ENCODE results near the gene MAST2. TPM values are rescaled to one million over a fixed set of nuclear protein-coding genes. Genes with fewer than 3 reads are reported as not detected.

The MAST2 gene
- total RNA-seq, 1 experiment from 2014 or later, result 41.9 TPM

DNA sequence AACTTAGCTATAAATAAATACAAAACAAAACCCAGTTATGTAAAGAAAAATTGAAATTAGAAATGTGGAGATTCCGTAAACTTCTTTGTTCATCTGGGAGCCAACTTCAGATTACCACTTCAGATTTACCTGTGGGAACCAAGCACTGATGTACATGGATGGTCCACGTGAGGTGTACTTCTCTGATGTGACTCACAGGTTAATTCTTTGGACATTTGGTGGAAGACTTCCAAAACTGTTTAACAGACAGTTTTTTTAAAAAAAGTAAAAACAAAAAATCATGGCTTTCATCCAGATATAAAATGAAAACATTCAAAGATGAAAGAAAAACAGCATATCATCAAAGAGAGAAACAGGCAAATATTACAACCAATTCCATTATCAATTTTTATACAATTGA is 92.0 kb downstream of the MAST2 start:
- H3K36me3 ChIP-seq (ENCODE audit: control insufficient read depth in 1 of 2, insufficient read depth in 2 of 2, low read length in 2 of 2), result no peaks in the 10 kb centered on the region; a peak in 1 of 4 replicates
- ChIA-PET POLR2A (no interaction called here), CTCF (no interaction called here), RAD21 (ENCODE audit: low non-redundant PET in 1 of 2, low total read pairs in 2 of 2, uncharacterized antibody in 2 of 2, unreplicated experiment in 2 of 2) (no interaction called here)
- no peaks in the 10 kb centered on the region for H3K9me3 ChIP-seq (ENCODE audit: control insufficient read depth in 1 of 2, insufficient read depth in 1 of 2, low read depth in 1 of 2, low read length in 2 of 2)
- H2AFZ ChIP-seq (ENCODE audit: low read depth, low read length, poor library complexity, severe bottlenecking), result no peak overlapping the region
- H3K4me3 ChIP-seq (replicated peaks in 1 of 2; ENCODE audit: low read depth in 1 of 2, low read length in 2 of 2), result no peak overlapping the region
- no TSS peak for BruUV-seq (replicated peaks)
- no peak for DNase-seq (ENCODE audit: low read depth, low spot score)
- H3K27ac ChIP-seq (ENCODE audit: low read depth, low read length), result no peak overlapping the region
- TF ChIP-seq FOSL1 (IDR thresholded peaks at IDR 0.05; ENCODE audit: low read depth), result no peak
- TF ChIP-seq CBX3 (IDR thresholded peaks at IDR 0.05; ENCODE audit: low read depth), result no peak
- no peak for TF ChIP-seq POLR2A (IDR thresholded peaks at IDR 0.05; ENCODE audit: borderline replicate concordance, extremely low read depth, insufficient read depth, insufficient read length)
- TF ChIP-seq CEBPB (IDR thresholded peaks at IDR 0.05; ENCODE audit: low read depth), result no peak
- no peak for TF ChIP-seq SP1 (IDR thresholded peaks at IDR 0.05; ENCODE audit: low read depth)
- no peak for TF ChIP-seq EZH2phosphoT487 (IDR thresholded peaks at IDR 0.05; ENCODE audit: borderline replicate concordance)
- no peaks in the 10 kb centered on the region for H3K9me2 ChIP-seq (ENCODE audit: insufficient read depth)
- no peak for ATAC-seq
- no peaks in the 10 kb centered on the region for H4K20me1 ChIP-seq (ENCODE audit: insufficient read depth)
- H3K4me1 ChIP-seq (ENCODE audit: control insufficient read depth in 1 of 2, insufficient read depth in 2 of 2, low read length in 2 of 2), result peaks cover 26 to 32% of the 10 kb centered on the region in 2 experiments
- intact Hi-C loops (cut with micrococcal nuclease), result no loop called here
- peaks cover 54% of the 10 kb centered on the region for H3K79me2 ChIP-seq (ENCODE audit: insufficient read depth, low read length)
- H3K9ac ChIP-seq (ENCODE audit: low read length), result no peak overlapping the region
- H3K27me3 ChIP-seq (ENCODE audit: insufficient read depth, low read length), result no peaks in the 10 kb centered on the region
- no peak overlapping the region for H3K4me2 ChIP-seq (ENCODE audit: low read length)

DNA sequence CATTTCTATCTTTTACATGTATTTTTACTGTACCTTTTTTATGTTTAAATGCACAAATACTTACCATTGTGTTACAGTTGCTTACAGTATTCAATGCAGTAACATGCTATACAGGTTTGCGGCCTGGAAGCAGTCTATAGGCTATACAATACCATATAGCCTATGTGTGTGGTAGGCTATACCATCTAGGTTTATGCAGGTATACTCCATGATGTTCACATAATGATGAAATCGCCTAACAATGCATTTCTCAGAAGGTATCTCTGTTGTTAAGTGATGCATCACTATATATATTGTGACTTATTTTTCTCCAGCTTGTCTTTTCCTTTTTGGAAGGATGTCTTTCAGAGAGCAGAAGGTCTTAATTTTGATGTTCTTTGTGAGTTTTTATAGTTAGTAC is 103.5 kb downstream of the MAST2 start:
- 0 out of 2 replicates have a peak, but pooled peaks cover 4% of the 10 kb centered on the region for H4K20me1 ChIP-seq (ENCODE audit: insufficient read depth)
- no peak overlapping the region for H3K4me3 ChIP-seq (replicated peaks in 1 of 2; ENCODE audit: low read depth in 1 of 2, low read length in 2 of 2)
- intact Hi-C loops (cut with micrococcal nuclease), result loop anchor here (10.0 kb wide), 1 partner anchor 892 kb away; the partner anchor contains the start of genes HECTD3 and UROD
- TF ChIP-seq JUND (IDR thresholded peaks at IDR 0.05) (no peak), CBX3 (IDR thresholded peaks at IDR 0.05; ENCODE audit: low read depth) (no peak), EZH2 (IDR thresholded peaks at IDR 0.05) (no peak), ZFX (IDR thresholded peaks at IDR 0.05) (no peak), POLR2AphosphoS5 (IDR thresholded peaks at IDR 0.05; ENCODE audit: low read depth, low read length) (no peak), SRF (IDR thresholded peaks at IDR 0.05; ENCODE audit: low read depth) (no peak)
- TF ChIP-seq, protein P1, sequence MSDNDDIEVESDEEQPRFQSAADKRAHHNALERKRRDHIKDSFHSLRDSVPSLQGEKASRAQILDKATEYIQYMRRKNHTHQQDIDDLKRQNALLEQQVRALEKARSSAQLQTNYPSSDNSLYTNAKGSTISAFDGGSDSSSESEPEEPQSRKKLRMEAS (IDR thresholded peaks at IDR 0.05), result no peak
- TF ChIP-seq, protein P2, sequence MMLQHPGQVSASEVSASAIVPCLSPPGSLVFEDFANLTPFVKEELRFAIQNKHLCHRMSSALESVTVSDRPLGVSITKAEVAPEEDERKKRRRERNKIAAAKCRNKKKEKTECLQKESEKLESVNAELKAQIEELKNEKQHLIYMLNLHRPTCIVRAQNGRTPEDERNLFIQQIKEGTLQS (IDR thresholded peaks at IDR 0.05), result no peak
- TF ChIP-seq, protein P3, sequence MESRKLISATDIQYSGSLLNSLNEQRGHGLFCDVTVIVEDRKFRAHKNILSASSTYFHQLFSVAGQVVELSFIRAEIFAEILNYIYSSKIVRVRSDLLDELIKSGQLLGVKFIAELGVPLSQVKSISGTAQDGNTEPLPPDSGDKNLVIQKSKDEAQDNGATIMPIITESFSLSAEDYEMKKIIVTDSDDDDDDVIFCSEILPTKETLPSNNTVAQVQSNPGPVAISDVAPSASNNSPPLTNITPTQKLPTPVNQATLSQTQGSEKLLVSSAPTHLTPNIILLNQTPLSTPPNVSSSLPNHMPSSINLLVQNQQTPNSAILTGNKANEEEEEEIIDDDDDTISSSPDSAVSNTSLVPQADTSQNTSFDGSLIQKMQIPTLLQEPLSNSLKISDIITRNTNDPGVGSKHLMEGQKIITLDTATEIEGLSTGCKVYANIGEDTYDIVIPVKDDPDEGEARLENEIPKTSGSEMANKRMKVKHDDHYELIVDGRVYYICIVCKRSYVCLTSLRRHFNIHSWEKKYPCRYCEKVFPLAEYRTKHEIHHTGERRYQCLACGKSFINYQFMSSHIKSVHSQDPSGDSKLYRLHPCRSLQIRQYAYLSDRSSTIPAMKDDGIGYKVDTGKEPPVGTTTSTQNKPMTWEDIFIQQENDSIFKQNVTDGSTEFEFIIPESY (IDR thresholded peaks at IDR 0.05; ENCODE audit: extremely low read depth, insufficient replicate concordance, low read length), result no peak
- no peaks in the 10 kb centered on the region for H3K9me2 ChIP-seq (ENCODE audit: insufficient read depth)
- H3K9ac ChIP-seq (ENCODE audit: low read length), result no peak overlapping the region
- ChIA-PET CTCF (no interaction called here), POLR2A (no interaction called here), RAD21 (ENCODE audit: low non-redundant PET in 1 of 2, low total read pairs in 2 of 2, uncharacterized antibody in 2 of 2, unreplicated experiment in 2 of 2) (no interaction called here)
- no peak overlapping the region for H2AFZ ChIP-seq (ENCODE audit: low read depth, low read length, poor library complexity, severe bottlenecking)
- H3K79me2 ChIP-seq (ENCODE audit: insufficient read depth, low read length), result peaks cover 49% of the 10 kb centered on the region
- no peak for ATAC-seq
- no peaks in the 10 kb centered on the region for H3K4me1 ChIP-seq (ENCODE audit: control insufficient read depth in 1 of 2, insufficient read depth in 2 of 2, low read length in 2 of 2)
- no peaks in the 10 kb centered on the region for H3K36me3 ChIP-seq (ENCODE audit: control insufficient read depth in 1 of 2, insufficient read depth in 2 of 2, low read length in 2 of 2)
- H3K27ac ChIP-seq (ENCODE audit: low read depth, low read length), result no peak overlapping the region
- H3K27me3 ChIP-seq (ENCODE audit: insufficient read depth, low read length), result no peaks in the 10 kb centered on the region
- H3K4me2 ChIP-seq (ENCODE audit: low read length), result no peak overlapping the region
- no peak for DNase-seq (ENCODE audit: low read depth, low spot score)
- BruUV-seq (replicated peaks), result no TSS peak
- H3K9me3 ChIP-seq (ENCODE audit: control insufficient read depth in 1 of 2, insufficient read depth in 1 of 2, low read depth in 1 of 2, low read length in 2 of 2), result no peaks in the 10 kb centered on the region
